Measurements from ENCODE around the gene CHST5.

Gene CHST5

DNA sequence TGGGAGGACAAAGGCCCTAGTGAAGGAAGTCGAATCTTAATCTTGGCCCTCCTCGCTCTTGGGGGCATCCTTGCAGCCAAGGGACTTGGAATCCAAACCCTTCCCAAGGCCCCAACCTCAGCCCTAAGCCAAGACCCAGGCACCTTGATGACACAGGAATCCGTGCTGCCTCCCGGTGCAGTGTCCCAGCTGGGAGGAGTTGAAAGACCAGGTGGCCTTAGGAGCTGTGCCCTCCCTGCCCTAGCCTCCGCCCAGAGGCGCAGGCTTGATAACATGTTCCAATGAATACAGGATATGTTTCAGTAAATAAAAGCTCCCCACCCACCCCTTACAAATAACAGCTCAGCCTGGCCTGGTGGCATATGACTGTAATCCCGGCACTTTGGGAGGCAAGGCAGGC lies at the start of gene CHST5:
Gene CHST5, minus strand, starts transcription at position 208 of the 400 bp plus-strand sequence. CDS start 5,724 bp downstream, outside the sequence.
- ChIA-PET POLR2A (no interaction called here), CTCF (interaction anchor here (0.6 to 0.9 kb wide), 2 partner anchors 18 to 235 kb away, joined by 3 read pairs; no protein-coding TSS in a partner anchor)
- DNase-seq (ENCODE audit: extremely low spot score), result no peak
- TF ChIP-seq ZNF384 (IDR thresholded peaks at IDR 0.05), result no peak
- TF ChIP-seq LEF1 (IDR thresholded peaks at IDR 0.05; ENCODE audit: borderline replicate concordance), result no peak
- no peak for TF ChIP-seq ARNT (IDR thresholded peaks at IDR 0.05)
- no peak for TF ChIP-seq TARDBP (IDR thresholded peaks at IDR 0.05)
- no peak for TF ChIP-seq L3MBTL2 (conservative IDR thresholded peaks at IDR 0.05)
- no peak for TF ChIP-seq NFRKB (IDR thresholded peaks at IDR 0.05)
- no peak for TF ChIP-seq BHLHE40 (IDR thresholded peaks at IDR 0.05; ENCODE audit: borderline replicate concordance)
- TF ChIP-seq ELF4 (IDR thresholded peaks at IDR 0.05), result no peak
- TF ChIP-seq FOXM1 (IDR thresholded peaks at IDR 0.05; ENCODE audit: borderline replicate concordance), result no peak
- TF ChIP-seq, protein P1, sequence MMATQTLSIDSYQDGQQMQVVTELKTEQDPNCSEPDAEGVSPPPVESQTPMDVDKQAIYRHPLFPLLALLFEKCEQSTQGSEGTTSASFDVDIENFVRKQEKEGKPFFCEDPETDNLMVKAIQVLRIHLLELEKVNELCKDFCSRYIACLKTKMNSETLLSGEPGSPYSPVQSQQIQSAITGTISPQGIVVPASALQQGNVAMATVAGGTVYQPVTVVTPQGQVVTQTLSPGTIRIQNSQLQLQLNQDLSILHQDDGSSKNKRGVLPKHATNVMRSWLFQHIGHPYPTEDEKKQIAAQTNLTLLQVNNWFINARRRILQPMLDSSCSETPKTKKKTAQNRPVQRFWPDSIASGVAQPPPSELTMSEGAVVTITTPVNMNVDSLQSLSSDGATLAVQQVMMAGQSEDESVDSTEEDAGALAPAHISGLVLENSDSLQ (IDR thresholded peaks at IDR 0.05), result no peak
- no peak for TF ChIP-seq HDGF (IDR thresholded peaks at IDR 0.05; ENCODE audit: borderline replicate concordance)
- no peak for TF ChIP-seq SUZ12 (IDR thresholded peaks at IDR 0.05)
- no peak for TF ChIP-seq CTBP1 (IDR thresholded peaks at IDR 0.05; ENCODE audit: borderline replicate concordance)
- TF ChIP-seq FOXK2 (IDR thresholded peaks at IDR 0.05), result no peak
- no peak for TF ChIP-seq SP1 (IDR thresholded peaks at IDR 0.05)
- no peak for TF ChIP-seq FOXA1 (IDR thresholded peaks at IDR 0.05)

DNA sequence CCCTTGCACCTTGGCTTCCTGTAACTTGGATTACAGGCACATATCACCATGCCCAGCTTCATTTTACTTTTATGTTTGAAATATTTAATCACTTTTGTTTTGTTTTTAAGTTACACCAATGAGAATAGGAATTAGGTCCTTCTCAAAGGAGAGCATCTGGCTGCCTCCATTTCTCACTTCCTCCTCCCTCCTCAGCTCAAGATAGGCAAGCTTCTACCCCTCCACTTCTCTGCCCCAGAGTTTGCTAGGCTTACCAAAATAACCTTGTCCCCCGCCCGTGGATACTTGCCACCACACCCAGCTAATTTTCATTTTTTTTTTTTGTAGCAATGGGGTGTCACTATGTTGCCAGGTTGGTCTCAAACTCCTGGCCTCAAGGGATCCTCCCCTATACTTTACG lies 48.2 kb upstream of the CHST5 start:
- TF ChIP-seq SUZ12 (IDR thresholded peaks at IDR 0.05) (no peak), CTBP1 (IDR thresholded peaks at IDR 0.05; ENCODE audit: borderline replicate concordance) (no peak), FOXM1 (IDR thresholded peaks at IDR 0.05; ENCODE audit: borderline replicate concordance) (no peak), ELF4 (IDR thresholded peaks at IDR 0.05) (no peak), LEF1 (IDR thresholded peaks at IDR 0.05; ENCODE audit: borderline replicate concordance) (no peak), L3MBTL2 (conservative IDR thresholded peaks at IDR 0.05) (no peak), NFRKB (IDR thresholded peaks at IDR 0.05) (no peak), TARDBP (IDR thresholded peaks at IDR 0.05) (no peak), BHLHE40 (IDR thresholded peaks at IDR 0.05; ENCODE audit: borderline replicate concordance) (no peak), ARNT (IDR thresholded peaks at IDR 0.05) (no peak), FOXA1 (IDR thresholded peaks at IDR 0.05) (no peak), ZNF384 (IDR thresholded peaks at IDR 0.05) (no peak), SP1 (IDR thresholded peaks at IDR 0.05) (no peak), HDGF (IDR thresholded peaks at IDR 0.05; ENCODE audit: borderline replicate concordance) (no peak), FOXK2 (IDR thresholded peaks at IDR 0.05) (no peak)
- TF ChIP-seq, protein P1 (IDR thresholded peaks at IDR 0.05), result no peak
- ChIA-PET POLR2A (no interaction called here), CTCF (no interaction called here)
- DNase-seq (ENCODE audit: extremely low spot score), result no peak

DNA sequence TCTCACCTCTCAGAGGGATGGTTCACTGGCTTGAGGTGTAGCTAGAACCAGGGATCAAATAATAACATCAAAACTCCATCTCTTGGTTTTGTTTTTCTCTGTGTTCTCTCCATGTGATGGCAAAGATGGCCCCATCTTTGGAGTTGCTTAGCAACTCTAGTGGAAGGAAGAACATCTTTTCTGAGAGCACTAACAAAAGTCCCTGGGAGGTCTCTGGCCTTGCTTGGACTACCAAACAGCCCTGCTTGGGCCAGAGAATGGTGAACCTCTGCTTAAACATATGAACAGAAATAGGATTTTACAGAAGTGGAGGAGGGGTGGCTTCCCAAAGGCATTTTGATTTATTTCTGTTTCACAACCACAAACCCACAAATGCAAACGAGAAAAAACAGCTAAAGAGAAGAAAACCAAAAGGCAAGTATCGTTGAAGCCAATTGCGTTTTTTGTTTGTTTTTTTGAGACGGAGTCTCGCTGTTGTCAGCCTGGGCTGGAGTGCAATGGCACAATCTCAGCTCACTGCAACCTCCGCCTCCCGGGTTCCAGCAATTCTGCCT lies 43.5 kb upstream of the CHST5 start:
- CTCF ChIA-PET, result no interaction called here
- TF ChIP-seq NFRKB (IDR thresholded peaks at IDR 0.05), result no peak
- TF ChIP-seq FOXK2 (IDR thresholded peaks at IDR 0.05), result no peak
- no peak for TF ChIP-seq HDGF (IDR thresholded peaks at IDR 0.05; ENCODE audit: borderline replicate concordance)
- TF ChIP-seq SP1 (IDR thresholded peaks at IDR 0.05), result no peak
- TF ChIP-seq SUZ12 (IDR thresholded peaks at IDR 0.05), result no peak
- TF ChIP-seq BHLHE40 (IDR thresholded peaks at IDR 0.05; ENCODE audit: borderline replicate concordance), result no peak
- no peak for TF ChIP-seq FOXM1 (IDR thresholded peaks at IDR 0.05; ENCODE audit: borderline replicate concordance)
- TF ChIP-seq, protein P1 (IDR thresholded peaks at IDR 0.05), result no peak
- TF ChIP-seq ZNF384 (IDR thresholded peaks at IDR 0.05), result no peak
- TF ChIP-seq LEF1 (IDR thresholded peaks at IDR 0.05; ENCODE audit: borderline replicate concordance), result no peak
- no peak for DNase-seq (ENCODE audit: extremely low spot score)
- POLR2A ChIA-PET, result no interaction called here

DNA sequence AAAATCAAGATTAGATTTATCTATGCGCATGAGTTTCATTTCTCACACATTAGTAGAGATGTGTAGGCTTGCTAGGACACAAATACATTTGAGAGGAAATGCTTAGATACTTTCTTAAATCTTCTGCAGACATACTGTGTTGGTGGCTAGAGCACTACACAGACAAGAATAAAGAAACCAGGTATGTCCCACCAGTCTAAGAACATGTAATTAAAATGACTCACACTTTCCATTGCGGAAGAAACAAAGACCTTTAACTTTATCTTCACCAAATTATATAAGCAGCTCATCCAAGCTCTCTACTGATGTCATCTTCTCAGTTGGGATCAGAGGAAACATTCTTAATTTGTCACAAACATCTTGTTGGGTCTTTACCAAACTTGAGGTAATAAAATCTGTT lies 42.8 kb upstream of the CHST5 start:
- ChIA-PET CTCF (no interaction called here), POLR2A (no interaction called here)
- DNase-seq (ENCODE audit: extremely low spot score), result no peak
- TF ChIP-seq SUZ12 (IDR thresholded peaks at IDR 0.05), result no peak
- no peak for TF ChIP-seq FOXM1 (IDR thresholded peaks at IDR 0.05; ENCODE audit: borderline replicate concordance)
- TF ChIP-seq CTBP1 (IDR thresholded peaks at IDR 0.05; ENCODE audit: borderline replicate concordance), result no peak
- no peak for TF ChIP-seq ARNT (IDR thresholded peaks at IDR 0.05)
- no peak for TF ChIP-seq LEF1 (IDR thresholded peaks at IDR 0.05; ENCODE audit: borderline replicate concordance)
- no peak for TF ChIP-seq NFRKB (IDR thresholded peaks at IDR 0.05)

DNA sequence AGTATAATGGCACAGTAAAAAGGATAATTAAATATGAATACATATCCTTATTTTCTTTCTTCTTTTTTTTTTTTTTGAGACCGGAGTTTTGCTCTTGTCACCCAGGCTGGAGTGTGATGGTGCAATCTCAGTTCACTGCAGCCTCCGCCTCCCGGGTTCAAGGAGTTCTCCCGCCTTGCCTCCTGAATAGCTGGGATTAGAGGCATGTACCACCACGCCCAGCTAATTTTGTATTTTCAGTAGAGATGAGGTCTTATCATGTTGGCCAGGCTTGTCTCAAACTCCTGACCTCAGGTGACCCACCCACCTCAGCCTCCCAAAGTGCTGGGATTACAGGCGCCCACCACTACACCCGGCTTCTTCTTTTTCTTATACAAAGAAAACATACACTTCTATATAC lies 42.3 kb upstream of the CHST5 start:
- DNase-seq (ENCODE audit: extremely low spot score), result no peak
- CTCF ChIA-PET, result interaction anchor here (1.0 kb wide), 1 partner anchor 13 kb away, joined by 3 read pairs; no protein-coding TSS in a partner anchor
- no peak for TF ChIP-seq SP1 (IDR thresholded peaks at IDR 0.05)
- TF ChIP-seq TARDBP (IDR thresholded peaks at IDR 0.05), result no peak
- no peak for TF ChIP-seq ELF4 (IDR thresholded peaks at IDR 0.05)
- no peak for TF ChIP-seq HDGF (IDR thresholded peaks at IDR 0.05; ENCODE audit: borderline replicate concordance)
- POLR2A ChIA-PET, result no interaction called here

DNA sequence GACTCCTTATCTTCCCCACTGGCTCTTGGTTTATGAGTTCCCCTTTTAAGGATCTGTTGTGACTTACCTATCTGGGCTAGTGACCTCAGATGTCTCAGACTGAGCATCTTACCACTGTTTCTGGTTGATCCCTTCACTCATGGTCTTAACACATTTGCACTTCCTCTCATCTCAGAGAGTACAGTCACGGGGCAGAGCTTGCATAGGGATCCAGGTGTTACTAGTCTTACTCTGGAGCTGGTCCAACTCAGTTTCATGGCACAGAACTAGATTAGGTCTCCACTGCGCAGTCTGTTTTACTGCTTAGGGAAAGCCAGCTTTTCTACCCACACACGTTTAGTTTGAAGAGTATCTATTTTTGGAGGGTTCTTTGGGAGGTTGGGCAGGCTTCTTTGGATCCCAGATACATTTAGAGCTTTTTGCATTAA lies 40.5 kb upstream of the CHST5 start:
- TF ChIP-seq ELF4 (IDR thresholded peaks at IDR 0.05), result no peak
- ChIA-PET CTCF (no interaction called here), POLR2A (no interaction called here)
- DNase-seq (ENCODE audit: extremely low spot score), result no peak

Measured in HEK293T (cell line).